ENCODE measurements around the gene CEMIP. TPM values are rescaled to one million over a fixed set of nuclear protein-coding genes. Genes with fewer than 3 reads are reported as not detected.

Gene CEMIP
- total RNA-seq, 1 donor from 2014 or later = not detected

DNA sequence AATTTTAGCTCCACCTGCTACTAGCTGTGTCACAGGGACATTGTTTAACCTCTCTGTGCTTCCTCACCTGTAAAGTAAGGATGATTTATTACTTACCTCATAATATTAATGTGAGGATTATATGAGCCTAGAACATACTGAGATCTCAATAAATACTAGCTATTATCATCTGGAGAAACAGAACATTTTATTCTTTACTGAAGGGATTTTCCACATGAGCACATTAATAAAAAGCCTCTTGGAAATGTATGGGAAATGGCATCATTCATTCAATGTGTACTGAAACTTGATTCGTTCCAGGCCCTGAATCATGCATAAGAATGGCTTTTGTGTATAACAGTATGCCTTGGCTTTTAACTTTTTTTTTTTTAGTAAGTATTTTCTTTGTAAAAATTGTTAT, 11.0 kb upstream of the CEMIP start:
- no peak overlapping the region for H3K4me3 Mint-ChIP-seq
- no peaks in the 10 kb centered on the region for H3K79me2 ChIP-seq (ENCODE audit: low read depth)
- peaks cover 5% of the 10 kb centered on the region for H3K4me1 Mint-ChIP-seq
- no peaks in the 10 kb centered on the region for H3K9me3 Mint-ChIP-seq
- H3K27ac ChIP-seq = no peak overlapping the region
- no peaks in the 10 kb centered on the region for H3K4me1 ChIP-seq
- H3F3A ChIP-seq (ENCODE audit: low read depth) = no peaks in the 10 kb centered on the region
- H3K36me3 Mint-ChIP-seq = no peaks in the 10 kb centered on the region
- H3K27ac Mint-ChIP-seq = no peak overlapping the region
- H3K27me3 Mint-ChIP-seq (ENCODE audit: insufficient read depth, low read depth) = peaks cover 5% of the 10 kb centered on the region
- no peak overlapping the region for H3K9ac ChIP-seq
- H4K20me1 ChIP-seq (ENCODE audit: low read depth) = no peaks in the 10 kb centered on the region
- TF ChIP-seq CTCF (IDR thresholded peaks at IDR 0.05) (no peak), EZH2 (IDR thresholded peaks at IDR 0.05) (no peak), EZH2phosphoT487 (IDR thresholded peaks at IDR 0.05) (no peak)
- H2AFZ ChIP-seq (replicated peaks) = no peak overlapping the region
- no peak overlapping the region for H3K4me3 ChIP-seq
- H3K9me3 ChIP-seq (ENCODE audit: low read depth) = no peaks in the 10 kb centered on the region
- H3K4me2 ChIP-seq = no peak overlapping the region
- no peaks in the 10 kb centered on the region for H3K27me3 ChIP-seq
- no peak for DNase-seq (ENCODE audit: low spot score)
- no peaks in the 10 kb centered on the region for H3K36me3 ChIP-seq

GRCh38 chr15:80769153-80769828, 9.9 kb upstream of the CEMIP start:
- H4K20me1 ChIP-seq (ENCODE audit: low read depth) = no peaks in the 10 kb centered on the region
- no peaks in the 10 kb centered on the region for H3K79me2 ChIP-seq (ENCODE audit: low read depth)
- Mint-ChIP-seq H3K9me3 (no peaks in the 10 kb centered on the region), H3K36me3 (no peaks in the 10 kb centered on the region), H3K27ac (no peak overlapping the region), H3K4me3 (no peak overlapping the region), H3K27me3 (ENCODE audit: insufficient read depth, low read depth) (peaks cover 9% of the 10 kb centered on the region), H3K4me1 (peaks cover 5% of the 10 kb centered on the region)
- no peaks in the 10 kb centered on the region for H3K9me3 ChIP-seq (ENCODE audit: low read depth)
- H3K27ac ChIP-seq = no peak overlapping the region
- no peak overlapping the region for H3K4me3 ChIP-seq
- H3K27me3 ChIP-seq = no peaks in the 10 kb centered on the region
- TF ChIP-seq EZH2phosphoT487 (IDR thresholded peaks at IDR 0.05) = no peak
- no peak for TF ChIP-seq EZH2 (IDR thresholded peaks at IDR 0.05)
- TF ChIP-seq CTCF (IDR thresholded peaks at IDR 0.05) = no peak
- no peak overlapping the region for H3K9ac ChIP-seq
- no peak for DNase-seq (ENCODE audit: low spot score)
- no peaks in the 10 kb centered on the region for H3K4me1 ChIP-seq
- H3K4me2 ChIP-seq = no peak overlapping the region
- H3F3A ChIP-seq (ENCODE audit: low read depth) = no peaks in the 10 kb centered on the region
- no peaks in the 10 kb centered on the region for H3K36me3 ChIP-seq
- H2AFZ ChIP-seq (replicated peaks) = no peak overlapping the region

DNA sequence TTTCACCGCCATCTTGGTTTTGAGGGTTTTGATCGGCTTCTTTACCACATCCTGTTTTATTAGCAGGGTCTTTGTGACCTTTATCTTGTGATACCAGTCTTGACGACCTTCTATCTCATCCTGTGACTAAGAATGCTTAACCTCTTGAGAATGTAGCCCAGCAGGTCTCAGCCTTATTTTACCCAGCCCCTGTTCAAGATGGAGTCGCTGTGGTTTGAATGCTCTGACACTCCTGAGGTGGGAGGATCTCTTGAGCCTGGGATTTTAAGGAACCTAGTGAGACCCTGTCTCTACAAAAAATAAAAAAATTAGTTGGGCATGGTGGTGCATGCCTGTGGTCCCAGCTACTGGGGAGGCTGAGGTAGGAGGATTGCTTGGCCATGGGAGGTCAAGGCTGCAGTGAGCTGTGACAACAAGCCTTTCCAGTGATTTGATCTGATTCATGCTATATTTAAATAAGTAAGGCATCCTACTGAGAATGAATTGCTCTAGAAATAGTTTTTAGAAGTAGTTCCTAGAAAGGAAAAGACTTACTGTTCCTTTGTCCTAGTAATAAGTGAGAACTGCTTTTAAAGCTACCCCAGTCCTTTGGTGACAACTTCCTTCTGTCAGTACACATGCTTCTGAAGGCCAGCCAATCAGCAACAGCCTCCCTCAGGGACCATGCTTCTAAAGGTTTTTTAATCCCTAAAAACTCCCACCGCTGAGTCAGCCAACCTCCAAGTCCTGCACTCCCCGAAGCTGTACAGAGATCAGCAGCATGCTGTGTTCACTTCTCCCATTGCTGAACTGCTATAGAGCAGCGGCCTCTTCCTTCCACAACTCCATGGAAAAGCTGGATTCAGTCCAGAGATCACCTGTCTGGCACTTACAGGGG, 9.1 kb upstream of the CEMIP start:
- Mint-ChIP-seq H3K36me3 (no peaks in the 10 kb centered on the region), H3K27me3 (ENCODE audit: insufficient read depth, low read depth) (peaks cover 9% of the 10 kb centered on the region), H3K4me1 (peaks cover 5% of the 10 kb centered on the region), H3K4me3 (no peak overlapping the region), H3K27ac (no peak overlapping the region), H3K9me3 (no peaks in the 10 kb centered on the region)
- Histone ChIP-seq H2AFZ (replicated peaks) (no peak overlapping the region), H3K4me3 (no peak overlapping the region), H3K4me1 (no peaks in the 10 kb centered on the region), H3F3A (ENCODE audit: low read depth) (no peaks in the 10 kb centered on the region), H3K27me3 (no peaks in the 10 kb centered on the region), H3K4me2 (no peak overlapping the region), H3K79me2 (ENCODE audit: low read depth) (no peaks in the 10 kb centered on the region), H3K9ac (no peak overlapping the region), H3K36me3 (no peaks in the 10 kb centered on the region), H3K27ac (no peak overlapping the region), H4K20me1 (ENCODE audit: low read depth) (no peaks in the 10 kb centered on the region), H3K9me3 (ENCODE audit: low read depth) (no peaks in the 10 kb centered on the region)
- TF ChIP-seq CTCF (IDR thresholded peaks at IDR 0.05) (no peak), EZH2phosphoT487 (IDR thresholded peaks at IDR 0.05) (no peak), EZH2 (IDR thresholded peaks at IDR 0.05) (no peak)
- no peak for DNase-seq (ENCODE audit: low spot score)

All from neural progenitor cell (in vitro differentiated cells).